ENCODE measurements around the gene HRAS.

DNA sequence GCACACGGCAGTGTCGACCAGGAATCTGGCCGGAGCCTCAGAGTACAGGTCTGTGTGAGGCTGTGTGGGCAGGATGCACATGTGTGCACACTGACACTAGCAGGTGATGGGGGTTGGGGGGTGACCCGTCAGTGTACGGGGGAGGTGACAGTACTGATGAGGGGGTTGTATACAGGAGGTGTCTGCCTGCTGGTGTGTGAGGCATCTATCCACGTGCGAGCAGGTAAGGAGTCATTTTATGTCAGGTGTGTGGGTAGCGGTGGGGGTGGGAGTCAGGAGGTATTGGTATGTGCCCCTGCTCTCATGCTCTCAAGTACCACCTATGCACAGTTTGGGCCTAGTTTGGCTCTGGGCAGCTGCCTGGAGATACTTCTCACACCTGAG lies 36.4 kb upstream of the HRAS start:
- TF ChIP-seq, protein P1, sequence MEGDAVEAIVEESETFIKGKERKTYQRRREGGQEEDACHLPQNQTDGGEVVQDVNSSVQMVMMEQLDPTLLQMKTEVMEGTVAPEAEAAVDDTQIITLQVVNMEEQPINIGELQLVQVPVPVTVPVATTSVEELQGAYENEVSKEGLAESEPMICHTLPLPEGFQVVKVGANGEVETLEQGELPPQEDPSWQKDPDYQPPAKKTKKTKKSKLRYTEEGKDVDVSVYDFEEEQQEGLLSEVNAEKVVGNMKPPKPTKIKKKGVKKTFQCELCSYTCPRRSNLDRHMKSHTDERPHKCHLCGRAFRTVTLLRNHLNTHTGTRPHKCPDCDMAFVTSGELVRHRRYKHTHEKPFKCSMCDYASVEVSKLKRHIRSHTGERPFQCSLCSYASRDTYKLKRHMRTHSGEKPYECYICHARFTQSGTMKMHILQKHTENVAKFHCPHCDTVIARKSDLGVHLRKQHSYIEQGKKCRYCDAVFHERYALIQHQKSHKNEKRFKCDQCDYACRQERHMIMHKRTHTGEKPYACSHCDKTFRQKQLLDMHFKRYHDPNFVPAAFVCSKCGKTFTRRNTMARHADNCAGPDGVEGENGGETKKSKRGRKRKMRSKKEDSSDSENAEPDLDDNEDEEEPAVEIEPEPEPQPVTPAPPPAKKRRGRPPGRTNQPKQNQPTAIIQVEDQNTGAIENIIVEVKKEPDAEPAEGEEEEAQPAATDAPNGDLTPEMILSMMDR (conservative IDR thresholded peaks at IDR 0.05 in 1 of 2, IDR thresholded peaks at IDR 0.05 in 1 of 2; ENCODE audit: extremely low read depth in 1 of 2, insufficient read depth in 1 of 2, low read depth in 1 of 2, low read length in 2 of 2): no peak
- no peak for TF ChIP-seq EZH2 (IDR thresholded peaks at IDR 0.05; ENCODE audit: borderline replicate concordance, low read length)

All from mammary epithelial cell (primary cell).